Measurements from ENCODE around the gene GRIN2C.

GRIN2C gene

GRCh38 chr17:74815550-74816370 lies 43.9 kb downstream of the GRIN2C start:
- H3K4me1 Mint-ChIP-seq (ENCODE audit: low read depth) = no peaks in the 10 kb centered on the region
- peaks cover 20% of the 10 kb centered on the region for H3K36me3 Mint-ChIP-seq (ENCODE audit: low read depth)
- H3K4me3 Mint-ChIP-seq = no peak overlapping the region
- H3K27me3 Mint-ChIP-seq = no peaks in the 10 kb centered on the region
- no peaks in the 10 kb centered on the region for H3K9me3 Mint-ChIP-seq
- H3K27ac Mint-ChIP-seq = no peak overlapping the region

GRCh38 chr17:74815067-74815466 lies 44.6 kb downstream of the GRIN2C start:
- no peaks in the 10 kb centered on the region for H3K27me3 Mint-ChIP-seq
- peaks cover 24% of the 10 kb centered on the region for H3K36me3 Mint-ChIP-seq (ENCODE audit: low read depth)
- no peak overlapping the region for H3K4me3 Mint-ChIP-seq
- H3K27ac Mint-ChIP-seq = no peak overlapping the region
- no peaks in the 10 kb centered on the region for H3K4me1 Mint-ChIP-seq (ENCODE audit: low read depth)
- no peaks in the 10 kb centered on the region for H3K9me3 Mint-ChIP-seq

GRCh38 chr17:74814453-74814852 lies 45.2 kb downstream of the GRIN2C start:
- H3K36me3 Mint-ChIP-seq (ENCODE audit: low read depth) = peaks cover 26% of the 10 kb centered on the region
- no peaks in the 10 kb centered on the region for H3K27me3 Mint-ChIP-seq
- no peak overlapping the region for H3K4me3 Mint-ChIP-seq
- H3K4me1 Mint-ChIP-seq (ENCODE audit: low read depth) = no peaks in the 10 kb centered on the region
- no peaks in the 10 kb centered on the region for H3K9me3 Mint-ChIP-seq
- no peak overlapping the region for H3K27ac Mint-ChIP-seq

- no peak overlapping the region for H3K4me3 Mint-ChIP-seq
- no peak overlapping the region for H3K27ac Mint-ChIP-seq
- no peaks in the 10 kb centered on the region for H3K27me3 Mint-ChIP-seq
- H3K9me3 Mint-ChIP-seq = no peaks in the 10 kb centered on the region
- peaks cover 25% of the 10 kb centered on the region for H3K36me3 Mint-ChIP-seq (ENCODE audit: low read depth)
- H3K4me1 Mint-ChIP-seq (ENCODE audit: low read depth) = no peaks in the 10 kb centered on the region
Observed at GRCh38 chr17:74812109-74813009, 47.3 kb downstream of the GRIN2C start.

- peaks cover 25% of the 10 kb centered on the region for H3K36me3 Mint-ChIP-seq (ENCODE audit: low read depth)
- no peak overlapping the region for H3K4me3 Mint-ChIP-seq
- no peaks in the 10 kb centered on the region for H3K4me1 Mint-ChIP-seq (ENCODE audit: low read depth)
- no peaks in the 10 kb centered on the region for H3K9me3 Mint-ChIP-seq
- H3K27me3 Mint-ChIP-seq = no peaks in the 10 kb centered on the region
- no peak overlapping the region for H3K27ac Mint-ChIP-seq
Observed at GRCh38 chr17:74810699-74811485, 48.8 kb downstream of the GRIN2C start.

GRCh38 chr17:74808714-74809430 lies 50.8 kb downstream of the GRIN2C start:
- Mint-ChIP-seq H3K4me1 (ENCODE audit: low read depth) (no peaks in the 10 kb centered on the region), H3K4me3 (no peak overlapping the region), H3K27me3 (no peaks in the 10 kb centered on the region)

GRCh38 chr17:74807925-74808324 lies 51.8 kb downstream of the GRIN2C start:
- Mint-ChIP-seq H3K27me3 (no peaks in the 10 kb centered on the region), H3K36me3 (ENCODE audit: low read depth) (peaks cover 16% of the 10 kb centered on the region), H3K4me1 (ENCODE audit: low read depth) (no peaks in the 10 kb centered on the region), H3K9me3 (no peaks in the 10 kb centered on the region), H3K4me3 (no peak overlapping the region), H3K27ac (no peak overlapping the region)

More at GRCh38 chr17:74808714-74809430, 50.8 kb downstream of the GRIN2C start:
- no peaks in the 10 kb centered on the region for H3K9me3 Mint-ChIP-seq
- no peak overlapping the region for H3K27ac Mint-ChIP-seq
- peaks cover 15% of the 10 kb centered on the region for H3K36me3 Mint-ChIP-seq (ENCODE audit: low read depth)

GRCh38 chr17:74807441-74807840 lies 52.2 kb downstream of the GRIN2C start:
- Mint-ChIP-seq H3K36me3 (ENCODE audit: low read depth) (peaks cover 16% of the 10 kb centered on the region), H3K4me1 (ENCODE audit: low read depth) (no peaks in the 10 kb centered on the region)

GRCh38 chr17:74806334-74806733 lies 53.4 kb downstream of the GRIN2C start:
- H3K27ac Mint-ChIP-seq = no peak overlapping the region
- H3K4me3 Mint-ChIP-seq = no peak overlapping the region
- H3K27me3 Mint-ChIP-seq = no peaks in the 10 kb centered on the region
- H3K9me3 Mint-ChIP-seq = no peaks in the 10 kb centered on the region
- peaks cover 16% of the 10 kb centered on the region for H3K36me3 Mint-ChIP-seq (ENCODE audit: low read depth)
- H3K4me1 Mint-ChIP-seq (ENCODE audit: low read depth) = no peaks in the 10 kb centered on the region

More at GRCh38 chr17:74807441-74807840, 52.2 kb downstream of the GRIN2C start:
- Mint-ChIP-seq H3K27ac (no peak overlapping the region), H3K9me3 (no peaks in the 10 kb centered on the region), H3K27me3 (no peaks in the 10 kb centered on the region), H3K4me3 (no peak overlapping the region)

GRCh38 chr17:74805591-74805991 lies 54.1 kb downstream of the GRIN2C start:
- Mint-ChIP-seq H3K4me1 (ENCODE audit: low read depth) (no peaks in the 10 kb centered on the region), H3K9me3 (no peaks in the 10 kb centered on the region), H3K36me3 (ENCODE audit: low read depth) (peaks cover 17% of the 10 kb centered on the region), H3K27ac (no peak overlapping the region), H3K4me3 (no peak overlapping the region), H3K27me3 (no peaks in the 10 kb centered on the region)

- no peak overlapping the region for H3K27ac Mint-ChIP-seq
- H3K4me3 Mint-ChIP-seq = no peak overlapping the region
- no peaks in the 10 kb centered on the region for H3K9me3 Mint-ChIP-seq
- H3K27me3 Mint-ChIP-seq = no peaks in the 10 kb centered on the region
- H3K4me1 Mint-ChIP-seq (ENCODE audit: low read depth) = no peaks in the 10 kb centered on the region
- peaks cover 12% of the 10 kb centered on the region for H3K36me3 Mint-ChIP-seq (ENCODE audit: low read depth)
Observed at GRCh38 chr17:74804683-74805082, 55.0 kb downstream of the GRIN2C start.

GRCh38 chr17:74803971-74804370 lies 55.7 kb downstream of the GRIN2C start:
- no peaks in the 10 kb centered on the region for H3K4me1 Mint-ChIP-seq (ENCODE audit: low read depth)
- no peaks in the 10 kb centered on the region for H3K9me3 Mint-ChIP-seq
- no peak overlapping the region for H3K27ac Mint-ChIP-seq
- H3K27me3 Mint-ChIP-seq = no peaks in the 10 kb centered on the region
- H3K36me3 Mint-ChIP-seq (ENCODE audit: low read depth) = peaks cover 15% of the 10 kb centered on the region
- H3K4me3 Mint-ChIP-seq = no peak overlapping the region

GRCh38 chr17:74803388-74803930 lies 56.2 kb downstream of the GRIN2C start:
- H3K9me3 Mint-ChIP-seq = no peaks in the 10 kb centered on the region
- H3K4me1 Mint-ChIP-seq (ENCODE audit: low read depth) = no peaks in the 10 kb centered on the region
- H3K27me3 Mint-ChIP-seq = no peaks in the 10 kb centered on the region
- no peak overlapping the region for H3K27ac Mint-ChIP-seq
- H3K4me3 Mint-ChIP-seq = no peak overlapping the region
- H3K36me3 Mint-ChIP-seq (ENCODE audit: low read depth) = peaks cover 18% of the 10 kb centered on the region

GRCh38 chr17:74801896-74802295 lies 57.8 kb downstream of the GRIN2C start:
- H3K27ac Mint-ChIP-seq = no peak overlapping the region
- H3K4me3 Mint-ChIP-seq = no peak overlapping the region
- peaks cover 18% of the 10 kb centered on the region for H3K36me3 Mint-ChIP-seq (ENCODE audit: low read depth)
- H3K27me3 Mint-ChIP-seq = no peaks in the 10 kb centered on the region
- H3K9me3 Mint-ChIP-seq = no peaks in the 10 kb centered on the region
- H3K4me1 Mint-ChIP-seq (ENCODE audit: low read depth) = no peaks in the 10 kb centered on the region

All from stimulated activated naive CD8-positive, alpha-beta T cell treated with anti-CD3 and anti-CD28 coated beads, Interleukin-15, Interleukin-2, amounts not matched to agents 100 ng/mL and 50 ng/mL, for 24 hours (primary cell).